LNCaP clone FGC (cell line): ENCODE measurements around the gene CTSH.
A peak's percentile ranks its signal among the peaks of the same experiment; 100 is the strongest.

Source experiments
- DNase-seq: peaks from one replicate; pipeline ENCODE4 v3.0.0-alpha.2; 2011; ENCODE audit warnings: low read depth
- H3K4me3 ChIP-seq: 2 replicates; pipeline ENCODE4 v1.5.1; 2011; ENCODE audit warnings: mild to moderate bottlenecking, low read depth, low read length, control low read depth
- TF ChIP-seq, protein P1 (sequence below): IDR thresholded peaks from 2 replicates; pipeline ENCODE4 v1.5.1; 2012; ENCODE audit warnings: mild to moderate bottlenecking; ENCODE audit not compliant: control insufficient read depth, insufficient read depth; ENCODE audit errors: extremely low read depth

The CTSH gene, protein sequence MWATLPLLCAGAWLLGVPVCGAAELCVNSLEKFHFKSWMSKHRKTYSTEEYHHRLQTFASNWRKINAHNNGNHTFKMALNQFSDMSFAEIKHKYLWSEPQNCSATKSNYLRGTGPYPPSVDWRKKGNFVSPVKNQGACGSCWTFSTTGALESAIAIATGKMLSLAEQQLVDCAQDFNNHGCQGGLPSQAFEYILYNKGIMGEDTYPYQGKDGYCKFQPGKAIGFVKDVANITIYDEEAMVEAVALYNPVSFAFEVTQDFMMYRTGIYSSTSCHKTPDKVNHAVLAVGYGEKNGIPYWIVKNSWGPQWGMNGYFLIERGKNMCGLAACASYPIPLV

DNA sequence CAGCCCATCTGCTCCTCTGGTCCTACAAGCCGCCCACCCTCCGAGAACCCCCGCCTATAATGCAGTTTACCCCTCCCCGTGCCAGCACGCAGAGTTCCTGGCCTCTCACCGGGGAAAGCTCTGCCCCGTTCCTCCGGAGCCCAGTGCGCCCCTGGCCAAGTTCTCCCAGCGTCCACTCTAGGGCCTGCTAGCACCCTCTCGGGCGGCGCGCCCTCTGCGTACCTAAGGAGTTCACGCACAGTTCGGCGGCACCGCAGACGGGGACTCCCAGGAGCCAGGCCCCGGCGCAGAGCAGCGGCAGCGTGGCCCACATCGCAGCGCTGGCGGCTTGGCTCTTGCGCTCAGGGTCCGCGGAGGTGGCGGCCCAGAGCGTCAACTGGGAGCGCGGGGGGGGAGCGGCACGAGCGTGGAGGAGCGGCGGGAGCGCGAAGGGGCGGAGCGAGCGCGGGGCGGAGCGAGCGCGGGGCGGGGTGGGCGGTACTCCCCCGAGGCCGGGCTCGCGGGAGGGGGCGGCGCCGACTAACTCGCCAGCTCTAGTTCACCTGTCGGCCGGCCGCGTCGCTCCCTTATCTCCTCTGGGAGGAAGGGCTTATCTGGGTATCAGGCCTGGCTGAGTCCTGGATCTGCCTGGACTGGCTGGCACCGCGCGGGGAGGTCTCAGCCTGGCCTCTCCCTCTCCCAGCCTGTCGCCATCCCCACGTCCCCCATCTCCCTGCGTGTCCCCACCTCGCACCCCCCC, at the start of gene CTSH:
CTSH (minus strand) TSS at position 378 of the 739 bp plus-strand sequence; CDS start at position 313, 65 bp downstream.
- DNase-seq: peak; percentile 59

DNA sequence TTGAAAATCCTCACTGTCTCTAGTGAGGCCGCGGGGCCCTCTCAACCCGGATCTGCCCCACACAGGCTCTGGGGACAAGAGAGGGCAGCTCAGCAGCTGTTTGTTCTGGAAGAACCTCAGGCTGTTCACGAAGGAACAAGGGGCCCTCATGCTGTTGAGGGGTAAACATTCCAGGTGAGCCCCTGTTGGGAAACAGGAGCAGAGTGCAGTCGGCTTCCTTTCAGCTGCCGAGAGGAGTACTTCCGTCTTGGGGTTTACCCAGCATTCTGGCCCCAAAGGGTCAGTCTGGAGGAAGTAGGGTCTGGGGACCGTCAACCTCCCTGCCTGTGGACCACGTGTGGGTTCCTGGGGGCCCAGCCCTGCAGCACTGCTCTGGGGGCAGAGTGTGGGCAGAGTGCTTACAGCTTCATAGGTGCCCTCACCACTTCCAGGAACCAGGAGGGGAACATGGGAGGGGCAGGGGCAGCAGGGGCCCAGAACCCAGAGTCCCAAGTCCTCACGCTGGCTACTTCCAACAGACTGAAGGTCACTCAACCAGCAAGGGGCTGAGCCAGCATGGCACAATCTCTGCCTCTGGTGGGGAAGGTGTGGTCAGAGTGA, 49.2 kb upstream of the CTSH start:
- TF ChIP-seq, protein P1, sequence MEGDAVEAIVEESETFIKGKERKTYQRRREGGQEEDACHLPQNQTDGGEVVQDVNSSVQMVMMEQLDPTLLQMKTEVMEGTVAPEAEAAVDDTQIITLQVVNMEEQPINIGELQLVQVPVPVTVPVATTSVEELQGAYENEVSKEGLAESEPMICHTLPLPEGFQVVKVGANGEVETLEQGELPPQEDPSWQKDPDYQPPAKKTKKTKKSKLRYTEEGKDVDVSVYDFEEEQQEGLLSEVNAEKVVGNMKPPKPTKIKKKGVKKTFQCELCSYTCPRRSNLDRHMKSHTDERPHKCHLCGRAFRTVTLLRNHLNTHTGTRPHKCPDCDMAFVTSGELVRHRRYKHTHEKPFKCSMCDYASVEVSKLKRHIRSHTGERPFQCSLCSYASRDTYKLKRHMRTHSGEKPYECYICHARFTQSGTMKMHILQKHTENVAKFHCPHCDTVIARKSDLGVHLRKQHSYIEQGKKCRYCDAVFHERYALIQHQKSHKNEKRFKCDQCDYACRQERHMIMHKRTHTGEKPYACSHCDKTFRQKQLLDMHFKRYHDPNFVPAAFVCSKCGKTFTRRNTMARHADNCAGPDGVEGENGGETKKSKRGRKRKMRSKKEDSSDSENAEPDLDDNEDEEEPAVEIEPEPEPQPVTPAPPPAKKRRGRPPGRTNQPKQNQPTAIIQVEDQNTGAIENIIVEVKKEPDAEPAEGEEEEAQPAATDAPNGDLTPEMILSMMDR: no peak
- DNase-seq: no peak
- H3K4me3 ChIP-seq: no peak overlapping the region

More for the DNA sequence above, at the start of gene CTSH:
- H3K4me3 ChIP-seq: peak within 1 kb of the TSS; percentile 86
- TF ChIP-seq, protein P1: no peak

DNA sequence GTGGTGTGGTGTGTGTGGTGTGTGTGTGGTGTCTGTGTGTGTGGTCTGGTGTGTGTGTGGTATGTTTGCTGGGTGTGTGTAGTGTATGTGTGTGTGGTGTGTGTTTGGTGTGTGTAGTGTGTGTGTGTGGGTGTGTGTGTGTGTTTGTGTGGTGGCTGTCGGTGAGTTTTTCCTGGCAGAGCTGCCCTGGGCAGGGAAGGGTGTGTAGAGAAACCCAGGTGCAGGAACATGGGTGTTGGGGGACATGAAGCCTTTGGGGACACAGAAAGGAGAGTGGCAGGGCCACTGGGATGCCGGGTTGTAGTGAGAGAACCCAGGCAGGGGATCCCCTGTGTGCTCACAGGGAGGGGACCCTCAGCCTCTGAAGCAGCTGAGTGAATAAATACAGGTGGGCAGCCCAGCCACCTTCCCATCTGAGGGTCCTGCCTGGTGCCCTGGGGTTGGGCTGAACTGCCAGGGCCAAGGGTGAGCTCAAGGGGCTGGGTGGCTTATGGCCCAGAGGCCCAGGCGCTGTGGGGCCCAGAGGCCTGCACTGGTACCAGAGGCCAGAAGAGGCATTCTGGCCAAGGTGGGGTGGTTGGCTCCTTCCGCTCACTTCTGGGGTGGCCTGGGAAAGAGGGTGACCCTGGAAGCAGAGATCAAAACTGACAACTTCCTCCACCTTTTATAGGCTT, 48.5 kb upstream of the CTSH start:
- DNase-seq: no peak
- TF ChIP-seq, protein P1: no peak
- no peak overlapping the region for H3K4me3 ChIP-seq

DNA sequence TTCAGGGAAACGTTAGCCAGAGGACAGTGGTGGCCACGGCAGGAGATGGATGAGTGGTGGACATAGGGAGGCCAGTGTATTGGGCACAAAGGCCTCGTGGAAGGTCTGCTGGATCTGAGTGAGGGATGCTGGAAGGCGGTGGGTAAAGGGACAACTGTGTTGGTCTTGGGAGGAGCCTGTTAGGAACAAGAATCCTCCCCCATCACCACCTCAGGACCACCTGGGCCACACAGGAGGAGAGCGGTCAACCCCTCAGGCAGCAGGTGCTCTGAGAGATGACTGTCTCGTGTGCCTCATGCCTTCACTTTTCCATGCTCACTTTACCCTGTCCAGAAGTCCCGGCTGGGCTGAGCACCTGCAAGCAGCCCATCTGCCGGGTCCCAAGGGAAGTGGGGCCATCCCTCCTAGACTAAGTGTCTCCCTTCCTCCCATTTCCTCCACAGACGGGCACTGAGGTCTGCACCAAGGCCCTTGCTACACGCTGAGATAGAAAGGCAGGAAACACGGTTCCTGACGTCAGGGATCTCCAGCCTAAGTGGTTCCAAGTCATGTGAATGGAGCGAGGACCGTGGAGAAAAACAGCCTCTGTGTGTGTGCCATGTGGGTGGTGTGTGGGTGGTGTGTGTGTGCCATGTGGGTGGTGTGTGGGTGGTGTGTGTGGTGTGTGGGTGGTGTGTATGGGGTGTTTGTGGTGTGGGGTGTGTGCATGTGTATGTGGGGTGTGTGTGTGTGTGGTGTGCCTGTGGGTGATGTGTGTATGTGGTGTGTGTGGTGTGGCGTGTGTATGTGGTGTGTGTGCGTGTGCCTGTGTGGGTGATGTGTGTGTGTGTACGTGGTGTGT, 47.8 kb upstream of the CTSH start:
- DNase-seq: no peak
- TF ChIP-seq, protein P1: no peak
- no peak overlapping the region for H3K4me3 ChIP-seq

DNA sequence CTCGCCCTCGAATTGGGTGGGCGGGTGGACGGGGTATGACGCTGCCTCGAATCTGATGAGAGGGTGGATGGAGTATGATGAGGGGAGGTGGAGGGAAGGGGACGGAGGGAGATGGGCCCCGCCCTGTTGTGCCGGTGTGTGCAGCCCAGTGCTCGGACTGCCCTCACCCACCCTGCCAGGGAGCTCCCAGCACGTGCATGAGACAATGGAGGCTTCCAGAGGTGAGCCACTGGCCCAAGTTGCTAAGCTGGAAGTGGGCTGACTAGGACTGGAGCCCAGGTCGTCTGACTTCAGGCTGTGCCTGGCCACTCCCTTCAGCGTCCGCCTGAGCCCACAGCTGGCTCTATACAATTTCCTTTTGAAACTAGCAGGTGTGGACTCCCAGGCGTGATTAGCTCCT, 47.0 kb upstream of the CTSH start:
- no peak overlapping the region for H3K4me3 ChIP-seq
- TF ChIP-seq, protein P1: no peak
- no peak for DNase-seq

DNA sequence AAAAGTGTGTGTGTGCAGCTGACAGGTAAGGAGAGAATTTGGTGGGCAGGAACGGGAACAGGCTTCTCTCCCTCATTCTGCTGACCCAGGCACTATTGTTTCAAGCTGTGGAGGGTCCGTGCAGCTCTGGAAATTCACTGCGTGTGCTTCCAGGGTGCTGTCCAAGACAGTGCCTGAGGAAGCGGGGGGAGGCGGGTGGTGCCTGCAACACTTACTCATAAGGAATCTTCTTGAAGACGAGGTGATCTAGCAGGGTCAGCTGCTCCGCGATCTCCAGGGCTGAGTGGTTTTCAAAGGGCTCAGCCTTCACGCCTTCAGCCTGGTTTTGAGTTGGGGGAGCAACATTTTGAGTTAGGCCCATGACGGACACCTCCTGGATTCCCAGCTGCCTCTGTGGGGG, 46.6 kb upstream of the CTSH start:
- TF ChIP-seq, protein P1: no peak
- H3K4me3 ChIP-seq: no peak overlapping the region
- no peak for DNase-seq
